GM21515 (cell line): ENCODE measurements around the gene ILF2.

Experiments
- ATAC-seq: cut with Tn5 transposase; IDR thresholded peaks from one replicate; pipeline ENCODE4 v1.9.1; 2021; ENCODE audit not compliant: unreplicated experiment

The ILF2 gene

DNA sequence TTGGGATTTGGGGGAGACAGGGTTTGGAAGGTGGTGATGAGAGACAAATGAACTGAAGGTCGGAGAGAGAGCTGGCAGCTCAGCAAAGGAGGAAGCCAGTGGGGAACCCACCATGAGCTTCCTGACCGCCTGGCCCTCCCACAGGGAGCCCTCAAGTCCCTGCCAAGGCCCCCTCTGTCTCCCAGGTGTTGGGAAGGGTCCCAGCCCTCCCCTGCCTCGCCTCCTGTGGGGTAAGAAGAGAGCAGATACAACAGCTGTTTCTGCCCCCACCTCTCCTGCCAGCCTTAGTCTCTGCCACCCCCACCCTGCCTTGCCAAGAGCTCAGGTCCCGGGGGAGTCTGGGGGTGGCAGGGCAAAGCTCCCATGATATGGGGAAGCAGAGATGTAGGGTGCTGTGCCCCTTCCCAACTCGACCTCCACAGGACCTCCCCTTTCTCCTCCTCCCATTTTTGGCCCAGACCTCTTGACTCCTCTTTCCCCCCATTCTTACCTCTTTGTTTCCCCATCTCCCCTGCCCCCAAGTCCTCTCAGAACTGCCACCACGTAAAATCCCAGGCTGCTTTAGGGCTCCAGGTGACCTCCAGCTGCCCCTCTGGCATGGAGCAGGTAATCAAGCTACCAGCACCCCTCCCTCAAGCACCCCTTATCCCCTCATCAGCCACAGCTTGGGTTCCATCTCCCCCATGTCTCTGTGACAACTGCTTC is 42.0 kb downstream of the ILF2 start:
- no peak for ATAC-seq

DNA sequence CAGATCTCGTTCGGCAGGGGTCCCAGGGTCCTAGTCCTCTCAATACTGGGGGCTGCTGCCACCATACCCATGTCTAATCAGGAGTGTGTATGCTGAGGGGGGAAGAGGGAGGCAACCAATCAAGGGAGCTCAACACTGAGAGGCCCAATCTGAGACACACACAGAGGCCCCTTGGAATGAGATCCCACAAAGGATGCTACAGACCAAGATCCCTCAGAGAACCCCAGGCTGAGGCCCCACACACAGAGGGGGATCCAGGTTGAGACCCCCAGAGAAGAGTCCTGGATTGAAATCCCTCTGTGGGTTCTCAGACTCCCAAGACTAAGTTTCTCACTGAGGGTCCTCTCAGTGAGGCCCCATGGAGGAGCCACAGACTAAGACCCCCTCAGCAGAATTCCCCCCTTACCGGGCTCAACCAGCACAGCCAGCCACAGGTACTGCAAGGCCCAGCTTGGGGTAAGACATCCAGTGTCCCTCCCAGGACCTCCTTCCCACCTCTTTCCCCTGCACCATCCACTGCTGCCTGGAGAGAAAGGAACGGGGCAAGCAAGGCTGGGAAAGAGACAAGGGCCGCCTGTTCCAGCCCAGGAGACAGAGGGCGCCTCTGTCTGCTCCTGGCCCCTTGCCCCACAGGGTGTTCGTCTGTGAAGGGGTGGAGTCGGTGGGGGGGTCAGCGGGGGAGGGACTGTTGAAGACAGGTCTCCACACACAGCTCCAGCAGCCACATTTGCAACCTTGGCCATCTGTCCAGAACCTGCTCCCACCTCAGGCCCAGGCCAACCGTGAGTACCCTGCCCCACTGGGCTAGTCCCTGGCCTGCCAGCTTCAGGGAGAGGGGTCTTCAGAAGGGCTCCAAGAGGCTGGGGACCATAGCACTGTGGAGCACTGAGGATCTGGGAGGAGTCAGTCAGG is 42.8 kb downstream of the ILF2 start, which contains the start of gene S100A1:
TSS of gene S100A1 (plus strand) at position 720 of the 912 bp plus-strand sequence. CDS start 2,088 bp downstream, outside the sequence.
- no peak for ATAC-seq

GRCh38 chr1:153626904-153627714 is 43.7 kb downstream of the ILF2 start, which contains the start of gene S100A13:
S100A13 (minus strand) TSS chr1:153627505; CDS start chr1:153626472, 1,033 bp downstream.
- no peak for ATAC-seq

DNA sequence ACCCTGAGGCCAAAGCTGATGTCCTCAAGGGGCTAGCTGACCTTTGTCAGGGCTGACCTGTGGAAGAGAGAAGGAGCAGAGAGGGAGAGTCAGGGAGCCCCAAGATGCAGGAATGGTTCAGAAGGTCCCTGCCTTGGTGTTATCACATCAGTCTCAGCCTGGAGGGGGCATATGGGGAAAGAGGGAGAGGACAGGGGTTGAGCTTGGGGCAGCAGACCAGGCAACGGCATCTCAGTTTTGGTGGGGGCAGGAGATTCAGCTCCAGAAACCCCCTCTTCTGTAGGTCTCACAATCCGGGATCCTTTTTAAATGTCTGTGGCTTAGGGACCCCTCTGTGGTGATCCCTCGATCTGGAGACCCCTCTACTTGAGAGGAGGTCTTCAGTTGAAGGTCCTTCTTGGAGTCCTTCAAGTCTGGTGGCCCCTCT is 44.3 kb downstream of the ILF2 start:
- ATAC-seq, result no peak

GRCh38 chr1:153624965-153625611 is 45.7 kb downstream of the ILF2 start:
- no peak for ATAC-seq

DNA sequence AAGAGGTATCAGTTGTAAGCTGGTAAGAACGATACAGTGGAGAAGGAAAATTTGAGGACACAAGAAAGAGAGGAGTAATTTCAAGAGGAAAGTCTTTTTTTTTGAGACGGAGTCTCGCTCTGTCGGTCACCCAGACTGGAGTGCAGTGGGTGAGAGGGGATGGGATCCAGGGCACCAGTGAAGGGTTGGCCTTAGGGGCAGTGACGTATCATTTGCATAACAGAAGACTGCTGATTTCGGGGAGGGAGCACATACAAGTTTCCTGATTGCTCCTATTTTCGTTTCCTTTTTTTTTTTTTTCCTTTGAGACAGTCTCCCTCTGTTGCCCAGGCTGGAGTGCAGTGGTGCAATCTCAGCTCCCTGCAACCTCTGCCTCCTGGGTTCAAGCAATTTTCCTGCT is 47.7 kb downstream of the ILF2 start:
- no peak for ATAC-seq

- ATAC-seq, result no peak
Measured at GRCh38 chr1:153619171-153619570, 51.6 kb downstream of the ILF2 start.

GRCh38 chr1:153617663-153618062 is 53.1 kb downstream of the ILF2 start:
- no peak for ATAC-seq

DNA sequence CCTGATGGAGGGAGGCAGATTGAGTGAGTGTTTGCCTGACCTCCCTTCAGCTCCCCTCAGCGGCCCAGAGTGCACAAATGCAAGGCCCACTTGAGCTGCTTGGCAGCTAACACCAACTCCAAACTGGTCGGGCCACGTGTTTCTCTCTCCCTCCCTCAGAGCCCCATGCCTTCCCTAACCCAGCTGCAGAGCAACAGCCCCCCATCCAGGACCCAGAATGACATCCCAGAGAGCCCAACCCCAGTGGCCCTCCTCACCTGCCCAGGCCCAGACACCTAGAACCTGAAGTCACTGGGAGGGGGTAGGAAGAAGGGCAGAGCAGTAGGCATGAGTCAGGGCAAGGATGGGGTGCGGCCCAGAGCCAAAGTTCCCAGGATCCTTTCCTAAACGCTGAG is 53.9 kb downstream of the ILF2 start:
- ATAC-seq, result no peak

DNA sequence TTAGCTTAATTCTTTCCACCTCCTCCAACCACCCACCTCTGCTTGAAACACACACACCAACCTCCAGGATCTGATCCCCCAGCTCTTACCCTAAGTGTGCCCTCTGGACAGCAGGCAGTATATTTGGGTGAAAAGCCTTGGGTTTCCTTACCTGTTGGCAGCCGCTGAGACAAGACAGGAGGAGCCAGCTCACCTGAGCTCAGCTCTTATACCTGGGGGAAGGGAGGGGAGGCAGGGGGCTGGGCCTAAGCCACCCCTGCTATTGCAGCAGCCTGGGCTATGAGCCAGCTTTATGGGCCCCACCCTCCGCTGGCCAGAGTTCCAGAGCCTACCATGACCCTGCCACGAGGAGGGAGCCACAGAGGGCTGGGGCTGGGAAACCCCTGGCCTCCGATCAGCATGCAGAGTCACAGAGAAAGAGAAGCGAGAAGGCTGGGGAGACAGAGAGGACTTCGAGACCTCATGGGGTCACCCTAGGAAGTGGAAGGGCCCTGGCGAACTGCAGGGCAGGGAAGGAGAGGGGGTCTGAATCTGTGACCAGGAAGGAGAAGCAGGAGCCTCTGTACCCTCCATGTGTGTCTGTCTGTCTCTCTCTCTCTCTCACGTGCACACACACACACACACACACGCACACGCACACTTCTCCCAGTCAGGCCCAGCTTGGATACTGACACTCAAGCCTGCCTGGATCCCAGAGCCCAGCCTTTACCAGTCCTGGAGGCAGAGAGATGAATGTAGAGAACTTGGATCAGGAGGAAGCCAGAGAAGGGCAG is 54.5 kb downstream of the ILF2 start, which contains the start of gene S100A14:
TSS of gene S100A14 (minus strand) at position 182 of the 773 bp plus-strand sequence. CDS start 467 bp downstream, outside the sequence.
- ATAC-seq, result no peak

GRCh38 chr1:153615406-153615805 is 55.4 kb downstream of the ILF2 start:
- ATAC-seq, result no peak

- no peak for ATAC-seq
Measured at GRCh38 chr1:153614906-153615305, 55.9 kb downstream of the ILF2 start.

DNA sequence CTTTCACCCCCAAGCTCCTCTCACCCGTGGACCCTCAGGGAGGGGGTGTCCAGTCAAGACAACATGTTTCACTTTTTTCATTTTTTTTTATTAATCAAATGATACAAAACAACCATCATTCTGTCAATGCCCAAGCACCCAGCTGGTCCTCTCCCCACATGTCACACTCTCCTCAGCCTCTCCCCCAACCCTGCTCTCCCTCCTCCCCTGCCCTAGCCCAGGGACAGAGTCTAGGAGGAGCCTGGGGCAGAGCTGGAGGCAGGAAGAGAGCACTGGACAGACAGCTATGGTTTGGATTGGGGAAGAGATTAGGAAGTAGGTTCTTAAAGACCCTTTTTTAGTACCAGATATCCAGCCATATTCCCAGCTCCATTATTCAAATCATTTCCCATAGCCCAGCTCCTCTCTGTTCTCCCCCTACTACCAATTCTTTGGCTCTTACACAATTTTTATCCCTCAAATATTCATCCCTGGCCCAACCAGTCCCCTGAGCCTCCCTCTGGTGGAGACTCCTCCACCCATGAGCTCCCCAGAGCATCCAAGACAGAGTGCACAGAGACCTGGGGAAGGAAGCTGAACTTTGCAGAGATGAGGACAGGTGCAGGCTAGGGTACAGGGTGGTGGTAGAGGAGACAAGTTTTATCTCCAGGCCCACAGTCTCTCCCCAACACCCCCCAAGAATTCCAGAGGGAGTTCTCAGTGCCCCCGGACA is 56.4 kb downstream of the ILF2 start:
- ATAC-seq, result no peak

GRCh38 chr1:153613406-153613805 is 57.4 kb downstream of the ILF2 start:
- ATAC-seq, result no peak

GRCh38 chr1:153612755-153613331 is 58.0 kb downstream of the ILF2 start, which contains the start of gene S100A16:
S100A16 (minus strand) TSS chr1:153613137; CDS start chr1:153608151, 4,986 bp downstream.
- no peak for ATAC-seq

DNA sequence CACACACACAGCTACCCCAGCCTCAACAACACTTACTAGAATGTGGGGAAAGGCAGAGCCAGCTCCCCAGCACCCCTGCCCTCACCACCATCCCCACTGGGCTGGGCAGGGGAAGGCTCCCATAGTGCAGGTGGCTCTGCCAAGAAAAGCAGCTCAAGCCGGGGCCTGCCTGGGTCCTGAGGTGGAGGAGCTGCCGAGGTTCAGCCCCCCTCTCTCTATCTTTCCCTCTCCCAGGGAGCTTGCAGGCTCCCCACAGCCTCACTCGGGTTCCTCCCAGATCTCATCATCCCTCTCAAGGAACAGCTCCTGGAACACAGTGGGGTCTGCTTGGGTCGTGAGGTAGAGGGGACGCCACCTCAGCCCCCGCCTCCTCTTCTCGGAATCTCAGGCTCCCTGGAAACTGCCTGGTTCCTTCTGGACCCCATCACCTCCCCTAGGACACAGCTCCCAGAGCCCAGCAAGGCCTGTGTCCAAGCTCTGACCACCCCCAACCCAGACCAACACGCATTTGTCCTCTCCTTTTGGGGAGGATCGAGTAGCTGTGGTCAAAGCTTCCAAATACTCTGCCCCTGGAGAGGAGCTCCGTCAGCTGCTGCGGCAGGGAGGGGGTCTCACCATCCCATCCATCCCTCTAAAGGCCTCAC is 58.6 kb downstream of the ILF2 start:
- no peak for ATAC-seq
